HepG2 (cell line): Measurements from ENCODE around the gene ABHD17A. TPM values are rescaled to one million over a fixed set of nuclear protein-coding genes. Genes with fewer than 3 reads are reported as not detected.

Experiments used
- BATF2 ChIP-seq: sonication (generic); formaldehyde crosslinking; IDR thresholded peaks from 2 replicates; pipeline ENCODE4 v1.8.0; 2022; ENCODE audit warnings: mild to moderate bottlenecking, missing genetic modification reagents, moderate library complexity
- FOXJ3 ChIP-seq: sonication (generic); formaldehyde crosslinking; IDR thresholded peaks from 2 replicates; pipeline ENCODE4 v1.4.0; 2020; ENCODE audit warnings: missing genetic modification reagents, mild to moderate bottlenecking, borderline replicate concordance
- FOXK1 ChIP-seq: sonication (generic); formaldehyde crosslinking; IDR thresholded peaks from 2 replicates; pipeline ENCODE4 v1.4.0; 2020; ENCODE audit warnings: low read depth, missing genetic modification reagents, borderline replicate concordance
- HNRNPL ChIP-seq: fragments of 200-400 bp; formaldehyde crosslinking; IDR thresholded peaks from 2 replicates; pipeline ENCODE4 v1.6.1; 2017; ENCODE audit warnings: mild to moderate bottlenecking, low read depth, low read length
- KDM6A ChIP-seq: IDR thresholded peaks from 2 replicates; pipeline ENCODE4 v1.6.1; 2016; ENCODE audit warnings: low read depth
- MTA3 ChIP-seq: sonication (generic); formaldehyde crosslinking; IDR thresholded peaks from 2 replicates; pipeline ENCODE4 v1.4.0; 2020; ENCODE audit warnings: missing genetic modification reagents
- NFYC ChIP-seq: IDR thresholded peaks from 2 replicates; pipeline ENCODE4 v1.6.1; 2016; ENCODE audit warnings: missing genetic modification reagents, missing compliant biosample characterization
- PAF1 ChIP-seq: IDR thresholded peaks from 2 replicates; pipeline ENCODE4 v1.6.1; 2016; ENCODE audit warnings: missing genetic modification reagents, missing compliant biosample characterization
- PHF21A ChIP-seq: sonication (generic); formaldehyde crosslinking; IDR thresholded peaks from 2 replicates; pipeline ENCODE4 v1.5.0; 2020; ENCODE audit warnings: mild to moderate bottlenecking, missing genetic modification reagents
- PITX1 ChIP-seq: sonication (generic); formaldehyde crosslinking; IDR thresholded peaks from 2 replicates; pipeline ENCODE4 v1.5.1; 2020; ENCODE audit warnings: mild to moderate bottlenecking, missing genetic modification reagents
- RFXANK ChIP-seq: IDR thresholded peaks from 2 replicates; pipeline ENCODE4 v1.6.1; 2016
- RXRB ChIP-seq: IDR thresholded peaks from 2 replicates; pipeline ENCODE4 v1.6.1; 2016; ENCODE audit warnings: borderline replicate concordance, missing genetic modification reagents, missing compliant biosample characterization
- SRF ChIP-seq: IDR thresholded peaks from 2 replicates; pipeline ENCODE4 v1.6.1; 2011; ENCODE audit warnings: mild to moderate bottlenecking, low read depth, low read length, moderate library complexity
- SRSF1 ChIP-seq: fragments of 200-400 bp; formaldehyde crosslinking; optimal IDR thresholded peaks from 2 replicates; pipeline ENCODE3; 2017; ENCODE audit warnings: mild to moderate bottlenecking, low read depth, low read length, moderate library complexity
- ZNF333 ChIP-seq: sonication (generic); formaldehyde crosslinking; IDR thresholded peaks from 2 replicates; pipeline ENCODE4 v1.4.0; 2020; ENCODE audit warnings: mild to moderate bottlenecking, missing genetic modification reagents, borderline replicate concordance
- ZNF512B ChIP-seq: sonication (generic); formaldehyde crosslinking; IDR thresholded peaks from 2 replicates; pipeline ENCODE4 v1.5.1; 2020; ENCODE audit warnings: missing genetic modification reagents, mild to moderate bottlenecking, borderline replicate concordance
- ZNF556 ChIP-seq: sonication (generic); formaldehyde crosslinking; IDR thresholded peaks from 2 replicates; pipeline ENCODE4 v1.4.0; 2020; ENCODE audit warnings: mild to moderate bottlenecking, missing genetic modification reagents, borderline replicate concordance
- ZNF558 ChIP-seq: sonication (generic); formaldehyde crosslinking; IDR thresholded peaks from 2 replicates; pipeline ENCODE4 v1.9.0; 2022; ENCODE audit warnings: mild to moderate bottlenecking, missing genetic modification reagents, borderline replicate concordance
- ZNF850 ChIP-seq: sonication (generic); formaldehyde crosslinking; conservative IDR thresholded peaks from 2 replicates; pipeline ENCODE4 v1.9.0; 2021; ENCODE audit warnings: mild to moderate bottlenecking, missing genetic modification reagents
- polyA plus RNA-seq, 8 experiments: library from polyadenylated mRNA; depleted of rRNA in 3 of 8; stranded (reverse) in 7 of 8; unstranded in 1 of 8; fragments of >200 nt; fragmentation: Illumina TruSeq in 4 of 8; extraction: Trizol in 4 of 8; gene quantifications; 2 replicates each; pipeline versions ENCODE4 v1.2.1 to v1.2.3, GENCODE V29; 2011 to 2016; ENCODE audit warnings: low read depth in 4 of 8, missing spikeins in 1 of 8, mixed read lengths in 1 of 8; ENCODE audit not compliant: insufficient read depth in 1 of 8
- total RNA-seq, 5 experiments: library from RNA; depleted of rRNA; stranded (reverse); fragments of >200 nt; fragmentation: Illumina TruSeq; extraction: Trizol; gene quantifications; 2 replicates each; pipeline ENCODE4 v1.2.3, GENCODE V29; 2016; ENCODE audit warnings: low read depth in 1 of 5
- TF ChIP-seq, protein P1 (sequence below): sonication (generic); formaldehyde crosslinking; IDR thresholded peaks from 2 replicates; pipeline ENCODE4 v1.8.0; 2022; ENCODE audit warnings: mild to moderate bottlenecking, missing genetic modification reagents, borderline replicate concordance
- TF ChIP-seq, protein P2 (sequence below): sonication (generic); formaldehyde crosslinking; IDR thresholded peaks from 2 replicates; pipeline ENCODE4 v1.8.0; 2022; ENCODE audit warnings: mild to moderate bottlenecking, missing genetic modification reagents, moderate library complexity
- TF ChIP-seq, protein P3 (sequence below): sonication (generic); formaldehyde crosslinking; IDR thresholded peaks from 2 replicates; pipeline ENCODE4 v1.5.1; 2020; ENCODE audit warnings: missing genetic modification reagents, mild to moderate bottlenecking, borderline replicate concordance

Gene ABHD17A
- total and polyA plus RNA-seq, 2 of the 13 experiments (the other 11 are each of a cell fraction or from before 2014, with no cell fraction given) = 27.7 to 40.8 TPM

GRCh38 chr19:1905110-1905862, 20.0 kb upstream of the ABHD17A start, which contains the start of the genes ADAT3 and SCAMP4 (continued):
- TF ChIP-seq SRSF1 (no peak), ZNF512B (no peak), ZNF556 (CRISPR knock-in tag) (no peak), PITX1 (CRISPR knock-in tag) (no peak), PHF21A (CRISPR knock-in tag) (peak; percentile 16; the same call in 1 of the 2 replicates), SRF (0 out of 2 replicates have a peak, but pooled peaks have one; percentile 39), MTA3 (CRISPR knock-in tag) (no peak), FOXJ3 (no peak), ZNF558 (CRISPR knock-in tag) (no peak; the same call in 1 of the 2 replicates), RFXANK (CRISPR knock-in tag) (no peak), NFYC (CRISPR knock-in tag) (0 out of 2 replicates have a peak, but pooled peaks have one; percentile 24), HNRNPL (0 out of 2 replicates have a peak, but pooled peaks have one; percentile 23), ZNF850 (CRISPR knock-in tag) (no peak), RXRB (CRISPR knock-in tag) (peak; percentile 39; the same call in 1 of the 2 replicates), FOXK1 (peak; percentile 32; the same call in 1 of the 2 replicates), PAF1 (CRISPR knock-in tag) (no peak), ZNF333 (CRISPR knock-in tag) (no peak), BATF2 (CRISPR knock-in tag) (no peak), KDM6A (CRISPR knock-in tag) (no peak)
- TF ChIP-seq, protein P1, sequence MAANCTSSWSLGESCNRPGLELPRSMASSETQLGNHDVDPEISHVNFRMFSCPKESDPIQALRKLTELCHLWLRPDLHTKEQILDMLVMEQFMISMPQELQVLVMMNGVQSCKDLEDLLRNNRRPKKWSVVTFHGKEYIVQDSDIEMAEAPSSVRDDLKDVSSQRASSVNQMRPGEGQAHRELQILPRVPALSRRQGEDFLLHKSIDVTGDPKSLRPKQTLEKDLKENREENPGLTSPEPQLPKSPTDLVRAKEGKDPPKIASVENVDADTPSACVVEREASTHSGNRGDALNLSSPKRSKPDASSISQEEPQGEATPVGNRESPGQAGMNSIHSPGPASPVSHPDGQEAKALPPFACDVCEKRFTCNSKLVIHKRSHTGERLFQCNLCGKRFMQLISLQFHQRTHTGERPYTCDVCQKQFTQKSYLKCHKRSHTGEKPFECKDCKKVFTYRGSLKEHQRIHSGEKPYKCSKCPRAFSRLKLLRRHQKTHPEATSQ (CRISPR knock-in tag) = no peak
- TF ChIP-seq, protein P2, sequence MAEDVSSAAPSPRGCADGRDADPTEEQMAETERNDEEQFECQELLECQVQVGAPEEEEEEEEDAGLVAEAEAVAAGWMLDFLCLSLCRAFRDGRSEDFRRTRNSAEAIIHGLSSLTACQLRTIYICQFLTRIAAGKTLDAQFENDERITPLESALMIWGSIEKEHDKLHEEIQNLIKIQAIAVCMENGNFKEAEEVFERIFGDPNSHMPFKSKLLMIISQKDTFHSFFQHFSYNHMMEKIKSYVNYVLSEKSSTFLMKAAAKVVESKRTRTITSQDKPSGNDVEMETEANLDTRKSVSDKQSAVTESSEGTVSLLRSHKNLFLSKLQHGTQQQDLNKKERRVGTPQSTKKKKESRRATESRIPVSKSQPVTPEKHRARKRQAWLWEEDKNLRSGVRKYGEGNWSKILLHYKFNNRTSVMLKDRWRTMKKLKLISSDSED = no peak
- TF ChIP-seq, protein P3, sequence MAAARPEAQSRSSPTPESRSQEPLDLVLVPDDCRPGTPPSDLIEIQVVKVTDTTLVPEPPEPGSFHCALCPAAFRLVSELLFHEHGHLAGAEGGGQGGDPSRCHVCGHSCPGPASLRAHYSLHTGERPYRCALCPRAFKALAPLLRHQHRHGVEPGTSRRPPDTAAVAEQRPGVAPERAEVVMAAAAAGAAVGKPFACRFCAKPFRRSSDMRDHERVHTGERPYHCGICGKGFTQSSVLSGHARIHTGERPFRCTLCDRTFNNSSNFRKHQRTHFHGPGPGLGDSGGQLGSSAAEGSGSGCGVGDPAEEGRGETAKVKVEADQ (CRISPR knock-in tag) = peak; percentile 34; the same call in 1 of the 2 replicates
